ELF-1 (cell line): ENCODE data around the gene NSUN2.

Experiments used
- DNase-seq: peaks from one replicate; pipeline ENCODE4 v3.0.0-alpha.2; 2016; ENCODE audit warnings: low read depth, low spot score

The NSUN2 gene

GRCh38 chr5:6644794-6645241 is 12.0 kb upstream of the NSUN2 start:
- DNase-seq = no peak

GRCh38 chr5:6642655-6643054 is 9.8 kb upstream of the NSUN2 start:
- no peak for DNase-seq

- DNase-seq = no peak
Observed at GRCh38 chr5:6638236-6638635, 5.4 kb upstream of the NSUN2 start.

- no peak for DNase-seq
Observed at GRCh38 chr5:6637590-6637989, 4.7 kb upstream of the NSUN2 start.

GRCh38 chr5:6637022-6637421 is 4.2 kb upstream of the NSUN2 start:
- no peak for DNase-seq

GRCh38 chr5:6636293-6636692 is 3.4 kb upstream of the NSUN2 start:
- no peak for DNase-seq

GRCh38 chr5:6634788-6635430 is 2.1 kb upstream of the NSUN2 start:
- DNase-seq = no peak

- no peak for DNase-seq
Observed at GRCh38 chr5:6634306-6634705, 1.5 kb upstream of the NSUN2 start.

- DNase-seq = peak; percentile 57
Observed at GRCh38 chr5:6633469-6634245, 813 bp upstream of the NSUN2 start.

- DNase-seq = no peak
Observed at GRCh38 chr5:6632324-6632887, 438 bp downstream of the NSUN2 start.

- DNase-seq = no peak
Observed at GRCh38 chr5:6631441-6631840, 1.4 kb downstream of the NSUN2 start.

- DNase-seq = no peak
Observed at GRCh38 chr5:6626508-6626907, 6.3 kb downstream of the NSUN2 start.

GRCh38 chr5:6623941-6624340 is 8.9 kb downstream of the NSUN2 start:
- DNase-seq = no peak

GRCh38 chr5:6623228-6623627 is 9.6 kb downstream of the NSUN2 start:
- no peak for DNase-seq

- no peak for DNase-seq
Observed at GRCh38 chr5:6616632-6617031, 16.2 kb downstream of the NSUN2 start.

- DNase-seq = no peak
Observed at GRCh38 chr5:6615034-6615815, 17.6 kb downstream of the NSUN2 start.

- no peak for DNase-seq
Observed at GRCh38 chr5:6611334-6612256, 21.2 kb downstream of the NSUN2 start.

GRCh38 chr5:6608016-6608415 is 24.8 kb downstream of the NSUN2 start:
- DNase-seq = no peak

GRCh38 chr5:6607559-6607936 is 25.3 kb downstream of the NSUN2 start:
- no peak for DNase-seq

- no peak for DNase-seq
Observed at GRCh38 chr5:6606884-6607558, 25.8 kb downstream of the NSUN2 start.

GRCh38 chr5:6604946-6605345 is 27.9 kb downstream of the NSUN2 start:
- DNase-seq = no peak
